ENCODE data around the gene RASSF7.
"Not testable (repeated sequence)": the region's sequence is repeated elsewhere in the genome, so short reads cannot be mapped to it uniquely, and the experiment has no call there.

Gene RASSF7

DNA sequence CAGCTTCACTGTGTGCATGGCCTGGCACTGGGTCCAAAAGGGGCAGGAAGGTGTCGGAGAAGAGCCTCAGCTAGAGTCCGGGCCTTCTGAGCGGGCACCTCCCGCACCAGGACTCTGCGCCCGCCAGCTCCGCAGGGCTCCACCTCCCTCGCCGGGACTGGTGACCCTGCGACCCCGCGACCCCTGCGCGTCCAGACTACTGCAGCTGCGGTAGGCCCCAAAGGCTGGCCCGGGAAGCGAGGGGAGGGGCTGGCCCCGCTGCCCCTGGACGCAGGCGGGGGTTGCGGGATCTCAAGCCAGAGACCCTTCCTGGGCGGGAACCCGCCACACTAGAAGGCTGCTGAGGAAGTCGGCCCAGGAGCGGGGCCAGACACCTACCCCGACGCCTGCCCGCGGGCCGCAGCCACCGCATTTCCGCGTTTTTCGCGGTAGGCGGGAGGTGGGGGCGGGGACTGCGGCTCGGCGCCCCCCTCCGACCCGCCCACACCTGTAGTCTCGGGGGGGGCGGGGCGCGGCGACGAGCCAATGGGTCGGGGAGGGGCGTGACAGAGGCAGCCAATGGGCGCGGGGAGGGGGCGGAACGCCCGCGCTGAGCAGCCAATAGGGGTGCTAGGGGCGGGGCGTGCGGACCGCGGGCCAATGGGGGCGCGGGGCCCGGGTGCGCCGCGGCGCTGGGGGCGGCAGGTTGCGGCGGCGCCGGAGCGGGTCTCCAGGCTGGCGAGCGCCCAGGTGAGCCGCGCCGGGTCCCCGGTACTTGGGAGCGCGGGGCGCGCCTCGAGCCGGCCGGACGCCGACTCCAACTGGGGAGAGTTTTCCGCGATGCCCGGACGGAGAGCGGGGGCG, at the start of gene RASSF7, which contains the start of gene LMNTD2:
Gene RASSF7, plus strand, starts transcription at position 666 of the 843 bp plus-strand sequence. CDS start 799 bp downstream, outside the sequence.
Gene LMNTD2, minus strand, starts transcription at position 434 of the 843 bp plus-strand sequence. Its CDS starts 22 bp downstream, at position 412.
- peak; percentile 93 to 95 for DNase-seq (ENCODE audit: low read depth in 2 of 2)

GRCh38 chr11:512761-513595, 47.8 kb upstream of the RASSF7 start:
- no peak for DNase-seq (ENCODE audit: low read depth in 2 of 2)

- DNase-seq (ENCODE audit: low read depth in 2 of 2) = no peak
These were observed 46.2 kb upstream of the RASSF7 start for GRCh38 chr11:514606-515005.

- no peak for DNase-seq (ENCODE audit: low read depth in 2 of 2)
These were observed 45.6 kb upstream of the RASSF7 start for GRCh38 chr11:515131-515530.

DNA sequence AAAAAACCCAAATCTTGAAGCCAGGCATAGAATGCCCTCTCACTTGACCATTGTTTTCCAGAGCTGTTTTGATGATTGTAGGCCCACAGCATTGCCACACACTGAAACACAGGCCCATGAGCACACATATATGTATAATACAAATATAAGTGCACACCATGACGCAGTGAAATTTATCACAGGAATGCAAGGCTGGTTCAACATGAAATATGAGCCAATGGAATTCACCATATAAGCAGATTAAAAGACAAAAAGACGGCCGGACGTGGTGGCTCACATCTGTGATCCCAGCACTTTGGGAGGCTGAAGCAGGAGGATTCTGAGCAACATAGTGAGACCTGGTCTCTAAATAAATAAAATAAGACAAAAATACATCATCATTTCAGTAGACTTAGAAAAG, 44.4 kb upstream of the RASSF7 start:
- DNase-seq (ENCODE audit: low read depth in 2 of 2) = no peak

GRCh38 chr11:516918-517685, 43.7 kb upstream of the RASSF7 start:
- DNase-seq (ENCODE audit: low read depth in 2 of 2) = not testable (repeated sequence)

- peak; percentile 79 to 83 for DNase-seq (ENCODE audit: low read depth in 2 of 2)
These were observed 42.1 kb upstream of the RASSF7 start for GRCh38 chr11:518463-519202.

DNA sequence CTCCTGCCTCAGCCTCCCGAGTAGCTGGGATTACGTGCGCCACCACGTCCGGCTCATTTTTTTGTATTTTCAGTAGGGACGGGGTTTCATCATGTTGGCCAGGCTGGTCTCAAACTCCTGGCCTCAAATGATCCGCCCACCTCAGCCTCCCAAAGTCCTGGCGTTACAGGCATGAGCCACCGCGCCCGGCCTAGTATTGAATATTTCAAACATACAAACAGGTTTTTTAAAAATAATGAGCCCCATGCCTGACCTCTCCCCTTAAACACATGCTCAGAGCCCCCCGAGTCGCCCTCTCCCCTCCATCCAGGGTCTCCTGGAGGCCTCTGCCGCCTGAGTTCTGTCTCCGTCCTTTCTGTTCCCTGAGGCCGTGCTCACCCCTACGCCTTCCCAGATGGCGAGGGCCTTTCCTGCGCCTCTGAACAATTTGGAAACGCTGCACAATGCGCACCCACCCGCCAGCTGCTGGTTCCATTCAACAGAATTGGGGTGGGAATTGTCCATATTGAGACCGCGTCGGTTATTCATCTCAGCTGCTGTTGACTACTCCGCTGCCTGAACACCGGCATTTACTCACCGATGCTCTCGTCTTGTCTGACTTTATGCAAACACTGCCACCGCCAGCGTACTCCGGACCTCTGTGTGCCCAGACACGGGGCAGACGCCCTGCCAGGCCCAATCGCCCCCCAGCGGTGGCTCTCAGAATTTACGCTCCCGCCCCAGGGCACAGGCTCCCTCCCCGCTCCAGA, 40.2 kb upstream of the RASSF7 start:
- no peak for DNase-seq (ENCODE audit: low read depth in 2 of 2)

GRCh38 chr11:521177-521688, 39.5 kb upstream of the RASSF7 start:
- DNase-seq (ENCODE audit: low read depth in 2 of 2) = no peak

- DNase-seq (ENCODE audit: low read depth in 2 of 2) = no peak
These were observed 34.6 kb upstream of the RASSF7 start for GRCh38 chr11:526192-526591.

GRCh38 chr11:528166-528814, 32.5 kb upstream of the RASSF7 start:
- no peak for DNase-seq (ENCODE audit: low read depth in 2 of 2)

DNA sequence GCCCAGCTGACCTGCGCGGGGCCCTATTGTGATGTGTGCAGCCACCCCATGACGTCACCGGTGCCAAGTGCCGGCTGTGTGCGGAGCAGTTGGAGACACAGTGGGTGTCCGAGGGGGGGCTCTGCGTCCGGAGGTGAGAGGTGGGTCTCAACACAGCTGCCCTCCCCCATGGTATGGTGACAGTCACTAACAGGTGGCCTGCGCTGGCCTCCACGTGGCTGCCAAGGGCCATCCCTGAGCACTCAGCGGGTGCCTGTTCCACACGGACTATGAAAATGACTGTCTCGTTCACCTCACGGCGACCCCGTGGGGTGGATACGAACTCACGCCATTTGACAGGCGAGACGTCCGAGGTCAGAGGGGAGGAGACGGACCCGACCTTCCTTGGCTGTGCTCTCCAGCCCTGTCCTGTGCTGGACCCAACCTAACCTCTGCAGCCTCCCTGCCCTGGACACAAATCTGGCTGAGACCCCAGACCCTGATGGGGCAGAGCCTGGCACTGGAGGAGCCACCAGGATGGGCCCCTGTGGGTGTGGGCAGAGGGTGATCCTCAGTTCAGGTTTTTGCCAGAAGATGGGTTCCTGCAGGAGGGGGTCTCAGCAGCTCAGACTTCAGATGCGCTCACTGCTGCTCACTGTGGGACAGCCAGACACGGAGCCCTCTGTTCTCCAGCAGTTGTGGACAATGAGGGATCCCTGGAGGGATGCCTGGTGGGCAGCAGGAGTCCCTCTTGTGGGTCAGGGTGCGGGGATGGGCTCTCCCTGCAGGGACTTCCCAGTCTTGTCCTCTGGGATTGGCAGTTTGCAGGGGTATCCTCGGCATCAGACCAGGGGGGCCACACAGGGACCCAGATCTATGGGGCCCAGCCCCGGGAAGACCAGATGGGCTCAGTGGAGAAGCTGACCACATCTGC, 31.7 kb upstream of the RASSF7 start:
- DNase-seq (ENCODE audit: low read depth in 2 of 2) = no peak

GRCh38 chr11:529728-530411, 30.9 kb upstream of the RASSF7 start:
- DNase-seq (ENCODE audit: low read depth in 2 of 2) = no peak

- DNase-seq (ENCODE audit: low read depth in 2 of 2) = no peak
These were observed 29.6 kb upstream of the RASSF7 start for GRCh38 chr11:530960-531831.

DNA sequence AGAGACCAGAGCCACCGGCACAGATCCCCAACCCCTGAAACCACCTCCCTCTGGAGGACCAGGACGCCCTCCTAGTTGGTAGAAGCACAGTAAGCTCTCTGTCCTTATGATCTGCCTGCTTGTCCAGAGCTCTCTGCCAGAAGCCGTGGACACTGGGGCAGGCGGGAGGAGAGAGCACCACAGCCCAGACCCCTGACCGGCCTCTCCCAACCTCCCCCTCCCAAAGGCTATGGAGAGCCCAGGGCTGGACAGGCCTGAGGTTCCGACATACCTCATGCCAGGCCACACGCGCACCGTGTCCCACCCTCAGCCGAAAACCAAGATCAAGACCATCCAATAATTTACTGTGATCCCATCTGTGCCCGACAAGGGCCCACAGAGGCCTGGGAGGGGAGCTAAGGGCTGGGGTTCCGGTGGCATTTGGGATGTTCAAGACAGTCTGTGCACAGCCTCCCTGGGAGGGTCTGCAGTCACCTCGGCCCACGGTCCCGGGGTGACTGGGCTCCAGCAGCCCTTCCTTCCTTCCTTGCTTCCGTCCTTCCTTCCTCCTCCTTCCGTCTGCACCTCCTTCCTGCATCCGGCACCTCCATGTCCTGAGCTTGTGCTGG, 28.7 kb upstream of the RASSF7 start:
- DNase-seq (ENCODE audit: low read depth in 2 of 2) = no peak

GRCh38 chr11:532527-532985, 28.2 kb upstream of the RASSF7 start:
- DNase-seq (ENCODE audit: low read depth in 2 of 2) = no peak
